Neural cell (in vitro differentiated cells): ENCODE results near the gene HMX1.

ENCODE experiments used
- CTCF ChIP-seq: fragments of 450-650 bp; IDR thresholded peaks from 2 replicates; pipeline ENCODE4 v1.5.1; 2014; ENCODE audit warnings: antibody characterized with exemption, mild to moderate bottlenecking, moderate library complexity; ENCODE audit not compliant: poor library complexity, severe bottlenecking
- EP300 ChIP-seq: fragments of 450-650 bp; conservative IDR thresholded peaks from 2 replicates; pipeline ENCODE4 v1.6.1; 2014; ENCODE audit warnings: antibody characterized with exemption, mild to moderate bottlenecking, moderate library complexity; ENCODE audit not compliant: poor library complexity, severe bottlenecking
- EZH2 ChIP-seq: fragments of 200-600, 300-800 bp; shearing (Covaris generic), sonication (generic); IDR thresholded peaks from 2 replicates; pipeline ENCODE4 v1.6.1; 2014; ENCODE audit warnings: antibody characterized with exemption, low read length, borderline replicate concordance, mild to moderate bottlenecking; ENCODE audit not compliant: insufficient read depth, poor library complexity, severe bottlenecking
- MXI1 ChIP-seq: fragments of 450-650 bp; conservative IDR thresholded peaks from 2 replicates; pipeline ENCODE4 v1.6.1; 2014; ENCODE audit warnings: antibody characterized with exemption, mild to moderate bottlenecking; ENCODE audit not compliant: poor library complexity, severe bottlenecking
- POLR2AphosphoS5 ChIP-seq: IDR thresholded peaks from 2 replicates; pipeline ENCODE4 v1.6.1; 2012
- RAD21 ChIP-seq: fragments of 450-650 bp; conservative IDR thresholded peaks from 2 replicates; pipeline ENCODE4 v1.6.1; 2014; ENCODE audit warnings: antibody characterized with exemption, mild to moderate bottlenecking, moderate library complexity
- REST ChIP-seq: IDR thresholded peaks from 2 replicates; pipeline ENCODE4 v1.6.1; 2012; ENCODE audit warnings: borderline replicate concordance
- TAF1 ChIP-seq: IDR thresholded peaks from 2 replicates; pipeline ENCODE4 v1.6.1; 2012; ENCODE audit warnings: low read depth

GRCh38 chr4:8898419-8898818 is 26.8 kb upstream of the HMX1 start:
- TF ChIP-seq CTCF (no peak), RAD21 (no peak), EP300 (no peak), TAF1 (no peak), EZH2 (no peak), REST (no peak), POLR2AphosphoS5 (no peak), MXI1 (no peak)
